Prostate gland (tissue), 2 donors: ENCODE results near the gene SERPINA4. TPM values are rescaled to one million over a fixed set of nuclear protein-coding genes. Genes with fewer than 3 reads are reported as not detected.

Source experiments
- DNase-seq: peaks from one replicate; pipeline ENCODE4 v3.0.0-alpha.2; 2019; ENCODE audit warnings: low spot score
- H3K27ac ChIP-seq, 2 donors: fragments of 200-600 bp; sonication (generic); 2 replicates each; pipeline ENCODE4 v1.5.1; 2017 to 2019
- H3K27me3 ChIP-seq: fragments of 200-600 bp; sonication (generic); replicated peaks from 2 replicates; pipeline ENCODE4 v1.5.1; 2019; ENCODE audit not compliant: insufficient read depth
- H3K36me3 ChIP-seq, 2 donors: fragments of 200-600 bp; sonication (generic); 1 replicate in 1 of 2; 2 replicates in 1 of 2; pipeline versions ENCODE4 v1.5.1 to v1.8.1; 2017 to 2019
- H3K4me1 ChIP-seq: fragments of 200-600 bp; sonication (generic); replicated peaks from 2 replicates; pipeline ENCODE4 v1.5.1; 2019
- H3K4me3 ChIP-seq, 2 donors: fragments of 200-600 bp; sonication (generic); 2 replicates each; pipeline ENCODE4 v1.5.1; 2017 to 2019
- H3K9me3 ChIP-seq: fragments of 200-600 bp; sonication (generic); 2 replicates; pipeline ENCODE4 v1.5.1; 2017
- POLR2A ChIP-seq: fragments of 450-650 bp; IDR thresholded peaks from one replicate; pipeline ENCODE4 v1.6.1; 2016; ENCODE audit warnings: antibody characterized with exemption, mild to moderate bottlenecking
- POLR2AphosphoS5 ChIP-seq: sonication (generic); formaldehyde crosslinking; IDR thresholded peaks from one replicate; pipeline ENCODE4 v1.6.1; 2017; ENCODE audit warnings: antibody characterized with exemption
- WGBS: methylation state at CpG from one replicate; pipeline ENCODE4 v1.1.5; 2018; 5-methylcytosine and 5-hydroxymethylcytosine counted together
- intact Hi-C: fragments of 100-400 bp; cut with DNase I; formaldehyde crosslinking; loops from one replicate; pipeline ENCODE4 v1.14.2; 2022
- total RNA-seq, 2 donors: library from RNA; depleted of rRNA; stranded (reverse); fragments of >200 nt; gene quantifications; one replicate each; pipeline ENCODE4 v1.1.0, GENCODE V29; 2016
- TF ChIP-seq, protein P1 (sequence below), 4 experiments: fragments of 200-600 bp in 2 of 4; fragments of 450-650 bp in 2 of 4; sonication (generic) in 2 of 4; IDR thresholded peaks; 1 replicate in 3 of 4; 2 replicates in 1 of 4; pipeline ENCODE4 v1.5.1; 2016 to 2019; ENCODE audit warnings: antibody characterized with exemption in 4 of 4, mild to moderate bottlenecking in 2 of 4, moderate library complexity in 2 of 4

SERPINA4 gene
- total RNA-seq, 2 donors from 2014 or later: 2.2 TPM; not detected in 1

DNA sequence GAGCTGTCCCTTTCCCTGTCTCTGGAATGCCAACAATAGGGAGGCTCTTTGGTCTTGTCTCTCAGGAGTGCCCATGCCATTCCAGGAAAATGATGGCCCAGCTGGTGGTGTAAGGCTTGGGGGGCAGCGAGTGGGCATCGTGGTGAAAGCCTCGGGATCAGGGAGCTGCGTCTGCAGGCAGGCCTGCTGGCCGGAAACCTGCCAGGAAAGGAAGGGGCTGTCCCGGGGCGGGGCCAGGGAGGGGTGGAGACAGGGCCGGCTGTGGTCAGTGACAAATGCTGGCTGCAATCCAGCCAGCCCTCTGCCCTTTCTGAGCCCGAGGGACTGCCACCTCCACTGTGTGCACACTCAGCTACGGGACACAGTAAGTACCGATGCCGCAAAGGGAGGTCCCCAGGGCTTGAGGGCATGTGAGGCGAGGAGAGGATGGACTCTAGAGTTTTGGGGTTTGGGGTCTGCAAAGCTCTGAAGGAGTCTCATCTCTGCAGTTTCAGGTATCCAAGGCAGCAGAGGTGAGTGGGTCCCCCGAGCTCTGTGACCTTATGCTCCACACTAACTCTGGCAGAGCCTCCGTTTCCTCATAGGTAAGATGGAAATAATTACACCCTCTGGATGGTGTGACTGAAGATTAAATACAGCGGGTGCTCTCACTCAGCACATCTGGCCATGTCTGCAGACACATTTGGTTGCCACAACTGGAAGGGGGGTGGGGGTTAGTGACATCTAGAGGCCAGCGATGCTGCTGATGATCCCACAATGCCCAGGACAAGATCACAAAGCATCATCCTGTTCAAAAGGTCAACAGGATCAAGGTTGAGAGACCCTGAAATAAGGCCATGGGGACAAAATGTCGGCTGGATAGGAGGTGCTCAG lies 20.1 kb downstream of the SERPINA4 start, which contains the start of gene SERPINA5:
SERPINA5 (plus strand) TSS at position 300 of the 873 bp plus-strand sequence. CDS start 5,937 bp downstream, outside the sequence.
- intact Hi-C loops: no loop called here
- H3K27me3 ChIP-seq: no peaks in the 10 kb centered on the region
- no peak within 1 kb of the TSS for H3K4me3 ChIP-seq
- H3K9me3 ChIP-seq: no peaks in the 10 kb centered on the region
- no peaks in the 10 kb centered on the region for H3K36me3 ChIP-seq
- WGBS: 67% methylated on average over 18 of the region's 18 CpGs
- no peaks in the 10 kb centered on the region for H3K4me1 ChIP-seq
- H3K27ac ChIP-seq: no peak within 1 kb of the TSS
- TF ChIP-seq, protein P1, sequence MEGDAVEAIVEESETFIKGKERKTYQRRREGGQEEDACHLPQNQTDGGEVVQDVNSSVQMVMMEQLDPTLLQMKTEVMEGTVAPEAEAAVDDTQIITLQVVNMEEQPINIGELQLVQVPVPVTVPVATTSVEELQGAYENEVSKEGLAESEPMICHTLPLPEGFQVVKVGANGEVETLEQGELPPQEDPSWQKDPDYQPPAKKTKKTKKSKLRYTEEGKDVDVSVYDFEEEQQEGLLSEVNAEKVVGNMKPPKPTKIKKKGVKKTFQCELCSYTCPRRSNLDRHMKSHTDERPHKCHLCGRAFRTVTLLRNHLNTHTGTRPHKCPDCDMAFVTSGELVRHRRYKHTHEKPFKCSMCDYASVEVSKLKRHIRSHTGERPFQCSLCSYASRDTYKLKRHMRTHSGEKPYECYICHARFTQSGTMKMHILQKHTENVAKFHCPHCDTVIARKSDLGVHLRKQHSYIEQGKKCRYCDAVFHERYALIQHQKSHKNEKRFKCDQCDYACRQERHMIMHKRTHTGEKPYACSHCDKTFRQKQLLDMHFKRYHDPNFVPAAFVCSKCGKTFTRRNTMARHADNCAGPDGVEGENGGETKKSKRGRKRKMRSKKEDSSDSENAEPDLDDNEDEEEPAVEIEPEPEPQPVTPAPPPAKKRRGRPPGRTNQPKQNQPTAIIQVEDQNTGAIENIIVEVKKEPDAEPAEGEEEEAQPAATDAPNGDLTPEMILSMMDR (IDR thresholded peaks at IDR 0.05): no peak
- TF ChIP-seq POLR2A (no peak), POLR2AphosphoS5 (no peak)
- no peak for DNase-seq

DNA sequence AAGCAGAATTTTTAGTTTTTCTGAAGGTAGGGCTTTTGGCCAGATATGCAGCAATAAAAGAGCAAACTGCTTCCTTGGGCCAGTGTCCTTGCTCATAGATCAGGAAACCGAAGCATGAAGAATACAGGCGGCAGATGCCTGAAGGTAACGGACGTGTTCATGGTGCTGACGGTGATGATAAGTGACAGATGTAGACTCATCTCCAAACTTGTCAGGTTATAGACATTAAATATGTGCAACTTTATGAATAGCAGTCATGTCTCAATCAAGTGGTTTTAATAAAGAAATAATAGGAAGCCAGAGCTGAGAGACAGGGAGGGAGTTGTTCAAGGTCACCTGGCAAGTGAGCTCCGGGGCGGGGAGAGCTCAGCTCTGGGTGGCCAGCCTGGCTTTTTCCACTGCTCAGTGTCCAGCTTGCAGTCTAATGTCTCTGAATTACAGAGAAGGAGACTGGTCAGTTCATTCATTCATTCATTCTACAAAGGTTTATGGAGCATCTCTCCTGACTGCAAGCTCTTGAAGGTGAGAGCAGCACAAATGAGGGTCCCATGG lies 21.0 kb downstream of the SERPINA4 start:
- WGBS: 78% methylated on average over 7 of the region's 7 CpGs
- Histone ChIP-seq H3K27ac (no peak overlapping the region), H3K9me3 (no peaks in the 10 kb centered on the region), H3K4me1 (no peaks in the 10 kb centered on the region), H3K27me3 (no peaks in the 10 kb centered on the region), H3K36me3 (no peaks in the 10 kb centered on the region), H3K4me3 (no peak overlapping the region)
- intact Hi-C loops: no loop called here
- TF ChIP-seq, protein P1 (IDR thresholded peaks at IDR 0.05): no peak
- no peak for TF ChIP-seq POLR2A
- no peak for TF ChIP-seq POLR2AphosphoS5
- DNase-seq: no peak

DNA sequence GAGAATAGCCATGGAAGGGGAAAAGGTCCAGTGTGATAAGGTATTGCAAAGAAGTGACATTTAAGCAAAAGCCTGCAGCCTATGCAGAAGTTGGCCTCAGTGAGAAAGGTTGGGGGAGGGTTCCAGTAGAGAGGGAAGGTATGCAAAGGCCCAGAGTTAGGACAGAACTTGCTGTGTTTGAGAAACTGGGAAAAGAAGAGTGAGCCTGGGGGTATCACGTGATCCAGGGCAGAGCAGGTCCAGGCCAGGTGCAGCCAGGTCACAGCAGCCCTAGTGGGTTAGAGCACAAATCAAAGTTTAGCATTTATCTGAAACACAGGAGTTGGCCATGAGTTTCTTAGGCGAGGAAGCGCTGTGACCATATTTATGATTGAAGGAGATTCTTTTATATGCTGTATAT lies 21.6 kb downstream of the SERPINA4 start:
- H3K27ac ChIP-seq: no peak overlapping the region
- no peaks in the 10 kb centered on the region for H3K36me3 ChIP-seq
- no peaks in the 10 kb centered on the region for H3K9me3 ChIP-seq
- WGBS: 92% methylated on average over 3 of the region's 3 CpGs
- DNase-seq: no peak
- TF ChIP-seq POLR2A: no peak
- TF ChIP-seq, protein P1 (IDR thresholded peaks at IDR 0.05): no peak
- no peak for TF ChIP-seq POLR2AphosphoS5
- intact Hi-C loops: no loop called here
- no peaks in the 10 kb centered on the region for H3K27me3 ChIP-seq
- H3K4me3 ChIP-seq: no peak overlapping the region
- H3K4me1 ChIP-seq: no peaks in the 10 kb centered on the region

DNA sequence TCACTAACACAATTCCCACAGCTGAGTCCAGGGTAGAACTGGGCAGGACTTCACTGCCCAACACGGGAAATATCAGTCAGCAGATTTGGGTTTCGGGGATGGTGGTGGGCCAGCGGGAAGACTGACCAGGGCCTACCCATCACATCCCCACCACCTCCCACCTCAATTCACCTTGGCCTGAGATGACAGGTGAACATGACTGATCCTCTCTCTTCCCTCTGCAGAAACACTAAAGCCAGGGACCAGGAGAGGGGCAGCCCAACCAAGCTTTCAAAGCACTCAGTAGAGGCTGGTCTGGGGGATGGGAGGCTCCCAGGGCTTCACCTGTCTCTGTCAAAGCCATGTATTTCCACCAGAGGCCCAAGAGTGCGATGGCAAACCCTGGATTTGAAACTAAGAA lies 22.3 kb downstream of the SERPINA4 start:
- no peak for DNase-seq
- WGBS: 99% methylated on average over 4 of the region's 4 CpGs
- TF ChIP-seq, protein P1 (IDR thresholded peaks at IDR 0.05): no peak
- TF ChIP-seq POLR2AphosphoS5 (no peak), POLR2A (no peak)
- intact Hi-C loops: no loop called here
- H3K27ac ChIP-seq: no peak overlapping the region
- no peaks in the 10 kb centered on the region for H3K36me3 ChIP-seq
- H3K4me1 ChIP-seq: no peaks in the 10 kb centered on the region
- no peak overlapping the region for H3K4me3 ChIP-seq
- no peaks in the 10 kb centered on the region for H3K27me3 ChIP-seq
- no peaks in the 10 kb centered on the region for H3K9me3 ChIP-seq
